Measurements from ENCODE around the gene PRRT2. TPM values are rescaled to one million over a fixed set of nuclear protein-coding genes. Genes with fewer than 3 reads are reported as not detected.

PRRT2 gene
- total RNA-seq, 6 donors from 2014 or later: 1.4 to 13.6 (median 2.5) TPM

DNA sequence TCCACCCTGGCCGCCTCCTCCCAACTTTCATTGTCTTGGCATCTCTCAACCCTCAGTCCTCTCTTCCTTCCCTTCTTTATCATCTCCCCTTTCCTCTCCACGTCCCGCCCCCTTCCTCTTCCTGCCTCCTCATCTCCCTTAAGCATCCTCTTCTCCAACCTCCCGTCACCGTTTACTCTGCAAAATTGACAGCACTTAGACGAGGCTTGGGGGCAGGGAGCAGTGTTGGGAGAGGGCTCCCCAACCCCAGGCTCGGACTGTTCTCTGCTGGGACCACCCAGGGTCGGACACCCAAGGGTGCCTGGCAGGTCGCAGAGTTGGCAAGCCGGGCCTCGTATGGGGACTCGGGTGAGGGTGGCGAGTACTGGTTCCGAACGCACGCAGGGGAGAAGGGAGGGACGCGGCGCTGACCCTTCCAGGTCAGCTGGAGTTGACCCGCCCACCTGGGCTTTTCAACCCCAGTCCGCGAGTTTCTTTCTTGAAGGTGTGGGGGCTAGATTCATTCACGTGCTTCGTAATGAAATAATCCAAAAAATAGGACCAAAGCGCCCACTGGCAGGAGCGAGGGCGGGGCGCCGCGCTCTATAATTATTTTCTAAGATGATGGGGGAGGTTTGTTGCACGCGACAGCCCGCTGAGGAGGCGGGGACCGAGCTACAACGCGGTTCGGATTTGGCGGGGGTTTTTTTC lies 3.2 kb downstream of the PRRT2 start:
- Histone ChIP-seq H3K36me3 (peaks cover 0 to 19% (median 6%) of the 10 kb centered on the region in 4 donors), H3K27me3 (peaks cover 0 to 5% (median 0%) of the 10 kb centered on the region in 4 donors), H3K4me1 (peaks cover 59 to 80% (median 64%) of the 10 kb centered on the region in 4 donors), H3K4me3 (peak overlapping the region in 3 of 4 donors; percentile 70 to 79 (median 74)), H3K27ac (peak overlapping the region; percentile 68 to 94 (median 82)), H3K9me3 (no peaks in the 10 kb centered on the region)
- ATAC-seq (ENCODE audit: low FRiP score in 2 of 2): no peak
- 2 to 6% methylated on average over 29 to 39 of the region's 39 CpGs for WGBS, 2 donors
- peak in 1 of 2 donors; percentile 86 for DNase-seq
- no peak for TF ChIP-seq EP300 (IDR thresholded peaks at IDR 0.05)
- TF ChIP-seq, protein P1, sequence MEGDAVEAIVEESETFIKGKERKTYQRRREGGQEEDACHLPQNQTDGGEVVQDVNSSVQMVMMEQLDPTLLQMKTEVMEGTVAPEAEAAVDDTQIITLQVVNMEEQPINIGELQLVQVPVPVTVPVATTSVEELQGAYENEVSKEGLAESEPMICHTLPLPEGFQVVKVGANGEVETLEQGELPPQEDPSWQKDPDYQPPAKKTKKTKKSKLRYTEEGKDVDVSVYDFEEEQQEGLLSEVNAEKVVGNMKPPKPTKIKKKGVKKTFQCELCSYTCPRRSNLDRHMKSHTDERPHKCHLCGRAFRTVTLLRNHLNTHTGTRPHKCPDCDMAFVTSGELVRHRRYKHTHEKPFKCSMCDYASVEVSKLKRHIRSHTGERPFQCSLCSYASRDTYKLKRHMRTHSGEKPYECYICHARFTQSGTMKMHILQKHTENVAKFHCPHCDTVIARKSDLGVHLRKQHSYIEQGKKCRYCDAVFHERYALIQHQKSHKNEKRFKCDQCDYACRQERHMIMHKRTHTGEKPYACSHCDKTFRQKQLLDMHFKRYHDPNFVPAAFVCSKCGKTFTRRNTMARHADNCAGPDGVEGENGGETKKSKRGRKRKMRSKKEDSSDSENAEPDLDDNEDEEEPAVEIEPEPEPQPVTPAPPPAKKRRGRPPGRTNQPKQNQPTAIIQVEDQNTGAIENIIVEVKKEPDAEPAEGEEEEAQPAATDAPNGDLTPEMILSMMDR (IDR thresholded peaks at IDR 0.05): no peak
- no peak for TF ChIP-seq POLR2A (IDR thresholded peaks at IDR 0.05)
- TF ChIP-seq POLR2AphosphoS5 (IDR thresholded peaks at IDR 0.05): no peak

DNA sequence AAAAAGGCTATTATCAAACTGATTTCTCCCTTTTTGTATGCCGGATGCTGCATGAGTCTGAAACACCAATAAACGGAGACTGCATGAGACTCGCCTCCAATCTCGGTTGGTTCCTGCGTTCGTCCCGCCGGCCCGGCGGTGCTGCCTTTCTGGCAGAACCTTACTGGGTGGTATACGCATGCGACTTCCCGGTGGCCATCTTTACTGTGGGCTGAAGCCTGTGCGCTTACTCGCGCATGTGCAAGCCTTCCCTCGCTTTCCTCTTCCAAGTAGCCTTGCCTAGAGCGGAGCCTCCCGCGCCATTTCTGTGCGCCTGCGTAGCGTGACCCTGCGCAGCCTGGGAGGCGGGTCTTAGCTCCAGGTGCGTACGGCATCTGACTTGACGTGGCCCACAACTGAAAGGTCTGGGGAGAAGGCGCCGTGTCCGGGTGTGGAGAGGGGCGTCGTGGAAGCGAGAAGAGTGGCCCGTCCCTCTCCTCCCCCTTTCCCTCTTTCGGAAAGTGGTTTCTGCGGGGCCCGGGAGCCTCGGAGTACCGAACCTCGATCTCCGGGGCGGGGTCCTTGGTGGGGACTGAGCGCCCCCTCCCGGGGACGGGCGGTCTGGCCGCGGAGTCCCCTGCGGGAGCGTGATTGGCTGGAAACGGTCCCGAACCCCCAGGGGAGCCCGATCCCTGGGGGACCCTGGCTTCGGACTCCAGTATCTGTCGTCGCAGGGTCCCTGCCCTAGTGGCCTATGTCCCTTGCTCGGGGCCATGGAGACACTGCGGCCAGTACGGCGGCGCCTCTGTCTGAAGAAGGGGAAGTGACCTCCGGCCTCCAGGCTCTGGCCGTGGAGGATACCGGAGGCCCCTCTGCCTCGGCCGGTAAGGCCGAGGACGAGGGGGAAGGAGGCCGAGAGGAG lies 4.0 kb downstream of the PRRT2 start, which contains the start of gene PAGR1:
Gene PAGR1 (plus strand): TSS at position 360 of the 901 bp plus-strand sequence. CDS start 374 bp downstream, at position 734.
- TF ChIP-seq POLR2A (IDR thresholded peaks at IDR 0.05) (peak in 3 of 4 donors; percentile 56 to 84 (median 69)), EP300 (IDR thresholded peaks at IDR 0.05) (no peak), POLR2AphosphoS5 (IDR thresholded peaks at IDR 0.05) (peak; percentile 83 to 88)
- TF ChIP-seq, protein P1 (IDR thresholded peaks at IDR 0.05): peak; percentile 88 to 97 (median 93)
- ATAC-seq (ENCODE audit: low FRiP score in 2 of 2) (peak; percentile 90 to 95), DNase-seq (peak; percentile 96 to 99)
- Histone ChIP-seq H3K4me1 (peaks cover 51 to 77% (median 58%) of the 10 kb centered on the region in 4 donors), H3K27ac (peak within 1 kb of the TSS; percentile 80 to 96 (median 90)), H3K36me3 (peaks cover 0 to 15% (median 5%) of the 10 kb centered on the region in 4 donors), H3K4me3 (peak within 1 kb of the TSS; percentile 70 to 79 (median 76)), H3K27me3 (peaks cover 0 to 5% (median 0%) of the 10 kb centered on the region in 4 donors), H3K9me3 (no peaks in the 10 kb centered on the region)
- WGBS, 2 donors: 0% methylated on average over 28 to 46 of the region's 70 CpGs

GRCh38 chr16:29816694-29817441 lies 4.9 kb downstream of the PRRT2 start:
- peak; percentile 77 to 89 for DNase-seq
- Histone ChIP-seq H3K36me3 (peaks cover 0 to 15% (median 5%) of the 10 kb centered on the region in 4 donors), H3K4me1 (peaks cover 51 to 77% (median 59%) of the 10 kb centered on the region in 4 donors), H3K4me3 (peak overlapping the region; percentile 70 to 79 (median 76)), H3K27me3 (peaks cover 0 to 4% (median 0%) of the 10 kb centered on the region in 4 donors), H3K9me3 (no peaks in the 10 kb centered on the region), H3K27ac (peak overlapping the region; percentile 80 to 96 (median 90))
- WGBS, 2 donors: 3 to 4% methylated on average over 30 to 37 of the region's 37 CpGs
- peak in 1 of 2 donors; percentile 13 for TF ChIP-seq POLR2AphosphoS5 (IDR thresholded peaks at IDR 0.05)
- TF ChIP-seq POLR2A (IDR thresholded peaks at IDR 0.05): no peak
- ATAC-seq (ENCODE audit: low FRiP score in 2 of 2): peak; percentile 53 to 65

DNA sequence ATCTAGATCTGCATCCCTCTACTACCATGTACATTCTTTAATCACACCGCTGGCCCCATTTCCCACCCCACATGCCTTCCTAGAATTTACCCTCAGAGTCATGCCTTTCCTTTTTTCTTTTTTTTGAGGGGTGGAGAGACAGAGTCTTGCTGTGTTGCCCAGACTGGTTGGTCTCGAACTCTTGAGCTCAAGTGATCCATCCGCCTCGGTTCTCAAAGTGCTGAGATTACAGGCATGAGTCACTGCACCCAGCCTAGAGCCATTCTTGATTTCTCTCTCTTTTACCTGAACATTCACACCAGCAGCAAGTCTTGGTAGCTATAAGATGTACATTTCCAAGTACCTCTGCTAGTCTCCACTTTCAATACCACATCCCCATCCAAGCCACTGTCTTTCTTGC lies 6.1 kb downstream of the PRRT2 start:
- peak overlapping the region in 1 of 4 donors; percentile 74 for H3K4me3 ChIP-seq
- WGBS, 2 donors: 62 to 83% methylated on average over 4 of the region's 4 CpGs
- ATAC-seq (ENCODE audit: low FRiP score in 2 of 2): no peak
- H3K9me3 ChIP-seq: no peaks in the 10 kb centered on the region
- H3K27ac ChIP-seq: peak overlapping the region in 1 of 4 donors; percentile 94
- no peak for DNase-seq
- H3K27me3 ChIP-seq: no peaks in the 10 kb centered on the region
- TF ChIP-seq POLR2A (IDR thresholded peaks at IDR 0.05) (no peak), POLR2AphosphoS5 (IDR thresholded peaks at IDR 0.05) (no peak)
- H3K4me1 ChIP-seq: peaks cover 51 to 75% (median 60%) of the 10 kb centered on the region in 4 donors
- peaks cover 0 to 15% (median 5%) of the 10 kb centered on the region in 4 donors for H3K36me3 ChIP-seq

GRCh38 chr16:29819506-29819905 lies 7.5 kb downstream of the PRRT2 start:
- Histone ChIP-seq H3K9me3 (no peaks in the 10 kb centered on the region), H3K4me1 (peaks cover 66 to 82% (median 74%) of the 10 kb centered on the region in 4 donors), H3K27me3 (no peaks in the 10 kb centered on the region), H3K27ac (peak overlapping the region; percentile 91 to 93 (median 92)), H3K4me3 (peak overlapping the region in 3 of 4 donors; percentile 72 to 82 (median 74)), H3K36me3 (peaks cover 0 to 15% (median 5%) of the 10 kb centered on the region in 4 donors)
- WGBS, 2 donors: 64 to 73% methylated on average over 15 of the region's 15 CpGs
- peak; percentile 65 to 67 for DNase-seq
- ATAC-seq (ENCODE audit: low FRiP score in 2 of 2): no peak
- TF ChIP-seq EP300 (IDR thresholded peaks at IDR 0.05) (no peak), POLR2AphosphoS5 (IDR thresholded peaks at IDR 0.05) (no peak), POLR2A (IDR thresholded peaks at IDR 0.05) (no peak)
- TF ChIP-seq, protein P1 (IDR thresholded peaks at IDR 0.05): no peak

Measured in upper lobe of left lung (tissue), 6 donors.